Stimulated activated CD8-positive, alpha-beta memory T cell treated with anti-CD3 and anti-CD28 coated beads, Interleukin-4, amount 100 ng/mL, for 1 hour (primary cell): ENCODE data around the gene DCHS2.
"Not testable (repeated sequence)": the region's sequence is repeated elsewhere in the genome, so short reads cannot be mapped to it uniquely, and the experiment has no call there.

Source experiments
- DNase-seq, 2 donors: peaks; one replicate each; pipeline ENCODE4 v3.0.0-alpha.2; 2020; ENCODE audit warnings: low read depth in 2 of 2, low spot score in 1 of 2

DCHS2 gene

DNA sequence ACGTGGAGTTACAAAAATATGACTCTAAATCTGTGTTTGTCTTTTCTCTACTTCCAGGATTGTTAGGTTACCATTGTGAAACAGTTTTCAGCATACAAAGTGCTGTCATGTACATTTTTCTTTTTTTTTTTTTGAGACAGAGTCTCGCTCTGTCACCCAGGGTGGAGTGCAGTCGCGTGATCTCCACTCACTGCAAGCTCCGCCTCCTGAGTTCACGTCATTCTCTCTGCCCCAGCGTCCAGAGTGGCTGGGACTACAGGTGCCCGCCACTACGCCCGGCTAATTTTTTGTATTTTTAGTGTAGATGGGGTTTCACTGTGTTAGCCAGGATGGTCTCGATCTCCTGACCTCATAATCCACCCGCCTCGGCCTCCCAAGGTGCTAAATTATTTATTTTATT is 274.2 kb downstream of the DCHS2 start:
- not testable (repeated sequence) for DNase-seq

DNA sequence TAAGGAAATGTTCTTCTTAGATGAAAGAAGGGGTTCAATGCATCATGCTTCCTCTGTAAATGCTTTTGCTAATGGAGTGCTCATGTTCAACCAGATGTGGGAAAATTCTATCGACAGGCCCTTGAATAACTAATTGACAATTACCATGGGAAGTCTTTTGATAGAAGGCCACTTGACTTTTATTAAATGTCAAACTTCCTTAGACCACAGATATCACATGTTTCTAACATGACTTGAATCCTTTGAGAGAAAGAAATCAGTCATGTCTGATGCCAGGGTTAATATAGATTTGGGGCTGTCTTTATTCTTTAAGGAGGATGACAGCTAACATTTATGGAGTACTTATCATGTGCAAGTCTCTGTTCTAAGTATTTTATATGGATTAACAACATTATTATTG is 280.1 kb downstream of the DCHS2 start:
- DNase-seq: no peak

DNA sequence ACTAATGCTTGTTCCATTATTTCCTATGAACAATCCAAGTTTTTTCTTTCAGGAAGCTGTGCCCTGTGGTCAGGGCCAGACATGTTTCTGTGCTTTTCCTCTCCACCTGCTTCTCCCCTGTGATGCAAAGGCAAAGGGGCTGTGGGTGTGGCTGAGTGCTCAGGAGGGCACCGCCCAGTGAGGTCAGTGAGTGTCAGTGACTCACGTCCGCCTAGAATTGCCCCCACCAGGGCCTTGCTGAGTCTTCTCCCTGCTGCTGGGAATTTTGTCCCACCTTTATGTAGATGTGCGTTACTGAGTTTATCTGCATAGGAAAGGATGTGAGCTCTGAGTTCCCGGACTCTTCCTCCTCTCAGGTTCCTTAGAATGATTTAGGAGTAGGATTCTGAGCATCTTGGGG is 283.2 kb downstream of the DCHS2 start:
- DNase-seq: no peak

DNA sequence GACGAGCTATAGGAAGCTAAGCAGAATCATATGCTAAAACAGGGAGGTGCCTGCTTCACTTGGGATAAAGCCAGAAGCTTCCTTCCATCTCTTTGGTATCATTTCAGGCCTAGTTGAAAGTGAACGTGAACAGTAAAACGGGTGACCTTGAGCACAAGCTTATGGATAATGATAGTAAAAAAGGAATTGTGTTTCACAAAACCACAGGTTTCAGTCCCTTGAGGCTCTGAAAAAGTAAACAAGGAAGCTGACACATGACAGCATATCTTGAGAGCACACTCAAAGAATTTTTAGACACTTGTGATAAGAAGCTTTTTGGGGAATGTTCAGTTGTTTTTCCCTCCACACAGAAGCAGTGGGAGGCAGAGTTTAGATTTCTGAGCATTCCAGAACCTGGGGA is 286.1 kb downstream of the DCHS2 start:
- no peak for DNase-seq

DNA sequence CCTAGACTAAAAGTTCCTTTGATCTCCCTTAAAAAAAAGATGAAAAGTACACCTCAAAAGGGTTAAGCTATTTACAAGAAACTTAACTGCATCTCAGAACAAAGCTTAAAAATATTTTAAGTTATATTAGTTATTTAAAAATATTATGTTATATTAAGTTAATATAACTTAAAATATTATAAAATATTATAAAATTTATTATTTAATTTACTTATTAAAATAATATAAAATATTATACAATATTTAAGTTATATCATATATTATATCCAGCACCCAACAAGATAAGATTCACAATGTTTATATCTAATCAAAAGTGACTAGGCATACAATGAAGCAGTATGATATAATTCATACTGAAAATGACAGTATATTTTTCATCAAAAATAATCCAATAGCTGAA is 296.9 kb downstream of the DCHS2 start:
- no peak for DNase-seq

DNA sequence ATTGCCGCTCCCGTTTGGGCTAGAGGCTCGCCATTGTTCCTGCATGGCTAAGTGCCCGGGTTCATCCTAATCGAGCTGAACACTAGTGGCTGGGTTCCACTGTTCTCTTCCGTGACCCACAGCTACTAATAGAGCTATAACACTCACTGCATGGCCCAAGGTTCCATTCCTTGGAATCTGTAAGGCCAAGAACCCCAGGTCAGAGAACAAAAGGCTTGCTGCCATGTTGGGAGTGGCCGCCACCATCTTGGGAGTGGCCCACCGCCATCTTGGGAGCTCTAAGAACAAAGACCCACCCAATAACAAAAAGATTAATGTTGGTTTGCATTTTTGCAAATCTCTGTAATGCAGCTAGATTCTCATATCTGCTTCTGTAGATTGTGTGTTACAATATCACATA is 299.0 kb downstream of the DCHS2 start:
- no peak for DNase-seq

DNA sequence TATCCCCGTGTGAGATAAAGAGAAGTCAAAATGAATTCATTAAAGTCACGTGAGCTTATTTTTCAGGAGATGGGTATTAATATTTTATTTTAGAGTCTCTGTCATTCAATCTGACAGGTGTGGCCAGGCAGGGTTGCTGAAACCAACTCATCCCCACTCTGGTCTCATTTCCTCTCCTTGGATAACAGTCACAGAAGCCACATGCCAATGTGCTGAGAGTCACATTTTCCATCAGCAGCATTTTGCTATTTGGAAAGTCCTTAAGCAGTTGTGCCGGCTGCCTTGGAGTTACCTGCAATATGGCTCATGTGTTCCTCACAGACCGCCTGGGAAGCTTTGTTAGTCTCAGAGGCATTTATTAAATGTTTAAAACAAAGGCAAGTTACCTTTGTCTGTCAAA is 302.3 kb downstream of the DCHS2 start:
- no peak for DNase-seq

DNA sequence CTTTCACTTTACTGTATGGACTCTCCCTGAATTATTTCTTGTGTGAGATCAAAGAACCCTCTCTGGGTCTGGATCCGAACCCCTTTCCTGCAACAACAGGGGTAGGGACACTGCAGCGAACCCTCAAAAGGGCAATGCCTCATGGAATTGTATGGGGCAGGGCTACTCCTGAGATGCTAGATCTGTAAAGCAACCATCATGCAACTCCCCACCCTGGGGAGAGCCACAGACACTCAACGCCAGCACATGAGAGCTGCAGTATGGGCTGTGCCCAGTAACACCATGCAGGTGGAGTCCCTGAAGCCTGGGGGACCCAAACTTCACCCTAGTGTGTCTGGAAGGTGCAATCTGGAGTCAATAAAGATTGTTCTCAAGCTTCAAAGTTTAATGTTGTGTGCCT is 304.7 kb downstream of the DCHS2 start:
- no peak for DNase-seq

DNA sequence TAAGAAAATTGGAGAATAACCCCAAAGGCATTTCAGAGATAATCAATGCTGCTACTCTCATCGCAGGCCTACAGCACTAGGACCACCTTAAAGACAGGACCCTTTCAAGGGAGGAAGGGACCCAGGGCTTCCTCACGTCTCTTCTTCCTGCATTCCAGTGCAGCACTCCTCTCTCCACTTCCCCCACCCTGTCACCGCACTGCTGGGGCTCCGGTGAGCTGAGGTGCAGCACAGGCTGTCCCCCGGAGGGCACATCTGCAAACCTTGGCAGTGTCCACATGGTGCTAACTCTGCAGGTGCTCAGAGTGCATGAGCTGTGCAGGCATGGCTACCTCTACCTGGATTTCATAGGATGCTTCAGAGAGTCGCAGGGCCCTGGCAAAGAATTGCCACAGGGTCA is 305.6 kb downstream of the DCHS2 start:
- no peak for DNase-seq

DNA sequence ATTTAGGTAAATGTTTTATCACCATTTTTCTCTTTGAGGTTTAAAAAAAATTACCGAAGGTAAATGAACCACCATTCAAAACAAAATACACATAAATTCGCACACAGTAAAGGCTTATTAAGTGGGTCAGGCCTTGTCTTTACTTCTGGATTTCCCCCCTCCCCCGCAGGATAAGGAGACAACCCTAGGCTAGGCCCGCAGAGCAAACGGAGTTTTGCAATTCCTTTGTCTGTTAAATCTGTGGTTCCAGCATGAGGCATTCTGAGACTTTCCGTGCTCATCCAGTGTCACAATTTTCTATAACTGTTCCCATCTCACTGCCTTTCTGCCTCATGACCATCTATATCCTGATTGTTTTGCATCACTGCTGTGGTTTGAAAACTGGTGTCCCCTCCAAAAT is 307.4 kb downstream of the DCHS2 start:
- DNase-seq: no peak

DNA sequence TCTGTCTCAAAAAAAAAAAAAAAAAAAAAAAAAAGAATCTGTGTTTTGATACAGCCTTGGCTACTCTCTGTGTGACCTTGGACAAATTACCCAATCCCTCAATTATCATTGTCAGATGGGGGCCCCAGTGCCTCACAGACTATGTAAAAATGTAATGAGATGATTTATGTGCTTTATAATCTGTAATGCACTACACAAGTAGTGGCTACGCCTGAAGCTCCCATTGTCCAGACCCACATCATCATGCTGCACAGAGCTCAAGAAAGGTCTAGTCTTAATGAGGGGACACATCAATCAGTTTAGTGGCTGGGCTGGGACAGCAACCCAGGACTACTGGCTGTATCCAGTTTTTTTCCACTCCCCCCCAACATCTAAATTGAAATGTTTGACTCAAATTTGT is 308.3 kb downstream of the DCHS2 start:
- DNase-seq: no peak
